Breast epithelium (tissue), 4 donors: ENCODE data around the gene SIAH3. TPM values are rescaled to one million over a fixed set of nuclear protein-coding genes. Genes with fewer than 3 reads are reported as not detected.
"Not testable (repeated sequence)": the region's sequence is repeated elsewhere in the genome, so short reads cannot be mapped to it uniquely, and the experiment has no call there.

ENCODE experiments used
- DNase-seq, 2 donors: peaks; one replicate each; pipeline ENCODE4 v3.0.0-alpha.2; 2019; ENCODE audit warnings: low spot score in 2 of 2
- H3K27ac ChIP-seq, 2 donors: fragments of 200-600 bp; sonication (generic) in 1 of 2; one replicate each; pipeline ENCODE4 v1.5.1; 2016 to 2019; ENCODE audit warnings: mild to moderate bottlenecking in 1 of 2
- H3K27me3 ChIP-seq, 2 donors: fragments of 200-600 bp; sonication (generic) in 1 of 2; one replicate each; pipeline versions ENCODE4 v1.5.1 to v1.6.0; 2017 to 2019; ENCODE audit warnings: control low read depth in 1 of 2, mild to moderate bottlenecking in 1 of 2
- H3K36me3 ChIP-seq: fragments of 200-600 bp; one replicate; pipeline ENCODE4 v1.5.1; 2019
- H3K4me1 ChIP-seq, 2 donors: fragments of 200-600 bp; sonication (generic); one replicate each; pipeline ENCODE4 v1.5.1; 2016 to 2019; ENCODE audit warnings: control low read depth in 1 of 2
- H3K4me3 ChIP-seq, 3 donors: fragments of 200-600 bp; sonication (generic); 1 replicate in 2 of 3; 2 replicates in 1 of 3; pipeline ENCODE4 v1.5.1; 2016 to 2019; ENCODE audit warnings: mild to moderate bottlenecking in 3 of 3, moderate library complexity in 2 of 3
- H3K9me3 ChIP-seq, 2 donors: fragments of 200-600 bp; sonication (generic) in 1 of 2; one replicate each; pipeline ENCODE4 v1.5.1; 2016 to 2019; ENCODE audit warnings: control low read depth in 1 of 2
- CTCF ChIP-seq, 3 donors: fragments of 450-650 bp; IDR thresholded peaks; one replicate each; pipeline ENCODE4 v1.5.1; 2016 to 2017; ENCODE audit warnings: antibody characterized with exemption in 3 of 3, mild to moderate bottlenecking in 3 of 3, moderate library complexity in 3 of 3
- POLR2A ChIP-seq: fragments of 450-650 bp; IDR thresholded peaks from one replicate; pipeline ENCODE4 v1.6.1; 2016; ENCODE audit warnings: antibody characterized with exemption, mild to moderate bottlenecking, moderate library complexity
- POLR2AphosphoS5 ChIP-seq, 3 donors: sonication (generic); formaldehyde crosslinking; IDR thresholded peaks; one replicate each; pipeline ENCODE4 v1.6.1; 2017; ENCODE audit warnings: antibody characterized with exemption in 3 of 3
- intact Hi-C: fragments of 100-400 bp; cut with DNase I; formaldehyde crosslinking; loops from one replicate; pipeline ENCODE4 v1.15.1; 2023; ENCODE audit warnings: low total_unique reads
- total RNA-seq, 3 donors: library from RNA; depleted of rRNA; stranded (reverse); fragments of >200 nt; gene quantifications; one replicate each; pipeline ENCODE4 v1.1.0, GENCODE V29; 2016

Gene SIAH3
- total RNA-seq, 3 donors from 2014 or later, result under 0.01 TPM; not detected in 2

GRCh38 chr13:45875951-45876350, 24.4 kb upstream of the SIAH3 start:
- Histone ChIP-seq H3K27ac (no peak overlapping the region), H3K36me3 (no peaks in the 10 kb centered on the region), H3K27me3 (no peaks in the 10 kb centered on the region), H3K4me1 (no peaks in the 10 kb centered on the region), H3K9me3 (no peaks in the 10 kb centered on the region), H3K4me3 (no peak overlapping the region)
- intact Hi-C loops, result no loop called here
- DNase-seq, result no peak
- TF ChIP-seq POLR2A (no peak), CTCF (IDR thresholded peaks at IDR 0.05) (no peak), POLR2AphosphoS5 (IDR thresholded peaks at IDR 0.05) (no peak)

- intact Hi-C loops, result no loop called here
- no peak overlapping the region for H3K4me3 ChIP-seq
- H3K27me3 ChIP-seq, result no peaks in the 10 kb centered on the region
- TF ChIP-seq POLR2A (no peak), POLR2AphosphoS5 (IDR thresholded peaks at IDR 0.05) (no peak), CTCF (IDR thresholded peaks at IDR 0.05) (no peak)
- H3K4me1 ChIP-seq, result no peaks in the 10 kb centered on the region
- peak overlapping the region in 1 of 2 donors; percentile 6 for H3K27ac ChIP-seq
- no peak for DNase-seq
- no peaks in the 10 kb centered on the region for H3K9me3 ChIP-seq
- H3K36me3 ChIP-seq, result no peaks in the 10 kb centered on the region
Observed at GRCh38 chr13:45873491-45874325, 22.2 kb upstream of the SIAH3 start.

- no peaks in the 10 kb centered on the region for H3K9me3 ChIP-seq
- H3K36me3 ChIP-seq, result no peaks in the 10 kb centered on the region
- no peak overlapping the region for H3K4me3 ChIP-seq
- H3K4me1 ChIP-seq, result no peaks in the 10 kb centered on the region
- peak overlapping the region in 1 of 2 donors; percentile 6 for H3K27ac ChIP-seq
- intact Hi-C loops, result no loop called here
- DNase-seq, result no peak
- TF ChIP-seq POLR2A, result no peak
- TF ChIP-seq CTCF (IDR thresholded peaks at IDR 0.05), result no peak
- no peak for TF ChIP-seq POLR2AphosphoS5 (IDR thresholded peaks at IDR 0.05)
- H3K27me3 ChIP-seq, result no peaks in the 10 kb centered on the region
Observed at GRCh38 chr13:45872566-45872965, 21.0 kb upstream of the SIAH3 start.

GRCh38 chr13:45871201-45871600, 19.6 kb upstream of the SIAH3 start:
- H3K4me3 ChIP-seq, intact Hi-C loops, H3K27me3 ChIP-seq, H3K9me3 ChIP-seq, H3K36me3 ChIP-seq, H3K4me1 ChIP-seq, DNase-seq: not testable (repeated sequence)
- peak overlapping the region; percentile 44 to 68 for H3K27ac ChIP-seq

GRCh38 chr13:45870232-45870631, 18.7 kb upstream of the SIAH3 start:
- Histone ChIP-seq H3K27me3 (no peaks in the 10 kb centered on the region), H3K27ac (peak overlapping the region in 1 of 2 donors; percentile 44), H3K36me3 (no peaks in the 10 kb centered on the region), H3K4me1 (no peaks in the 10 kb centered on the region), H3K4me3 (no peak overlapping the region), H3K9me3 (no peaks in the 10 kb centered on the region)
- no peak for TF ChIP-seq POLR2AphosphoS5 (IDR thresholded peaks at IDR 0.05)
- no peak for TF ChIP-seq POLR2A
- no peak for TF ChIP-seq CTCF (IDR thresholded peaks at IDR 0.05)
- intact Hi-C loops, result no loop called here
- no peak for DNase-seq
